Measurements from ENCODE around the gene FAM3A. TPM values are rescaled to one million over a fixed set of nuclear protein-coding genes. Genes with fewer than 3 reads are reported as not detected.

The FAM3A gene
- total RNA-seq, 1 experiment from 2014 or later, result 36.8 TPM

DNA sequence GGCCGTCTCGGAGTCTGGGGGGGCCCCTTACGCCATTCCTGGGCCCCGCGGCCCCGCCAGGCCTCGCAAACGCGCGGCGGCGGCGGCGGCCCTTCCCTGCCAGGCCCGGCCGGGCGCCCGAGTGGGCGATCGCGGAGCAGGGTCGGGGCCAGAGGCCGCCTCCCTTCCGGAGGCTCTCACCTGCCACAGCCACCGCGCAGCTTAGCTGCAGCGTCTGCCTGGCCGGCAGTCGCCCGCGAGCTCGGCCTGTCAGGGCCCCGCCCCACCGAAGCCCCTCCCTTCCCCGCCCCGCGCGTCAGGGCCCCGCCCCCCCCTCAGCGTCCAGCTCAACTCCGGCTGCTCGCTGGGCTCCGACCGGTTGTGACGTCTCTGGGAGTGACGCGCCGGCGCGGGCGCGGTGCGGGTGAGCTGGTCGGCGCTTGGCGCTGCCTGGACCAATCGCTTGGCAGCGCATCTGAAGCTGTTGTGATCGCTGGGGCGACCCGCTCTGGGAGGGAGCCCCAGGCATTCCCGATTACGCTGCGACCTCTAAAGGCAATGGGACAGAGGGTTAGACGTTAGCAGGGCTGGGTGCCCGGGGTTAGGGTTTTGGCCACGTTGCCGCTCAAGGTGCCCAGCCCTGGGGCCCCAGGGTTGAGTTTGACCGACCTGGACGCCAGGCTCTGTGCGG is 25.5 kb downstream of the FAM3A start, which contains the start of gene SLC10A3:
SLC10A3 (minus strand) TSS at position 216 of the 670 bp plus-strand sequence. CDS start 1,689 bp downstream, outside the sequence.
- peak; percentile 94 for DNase-seq
- Mint-ChIP-seq H3K27me3 (ENCODE audit: unreplicated experiment) (no peaks in the 10 kb centered on the region), H3K4me1 (ENCODE audit: low read depth, unreplicated experiment) (peaks cover 11% of the 10 kb centered on the region), H3K27ac (ENCODE audit: unreplicated experiment) (peak within 1 kb of the TSS; percentile 83), H3K9me3 (ENCODE audit: low read depth, unreplicated experiment) (no peaks in the 10 kb centered on the region), H3K36me3 (ENCODE audit: insufficient read depth, unreplicated experiment) (peaks cover 51% of the 10 kb centered on the region), H3K4me3 (ENCODE audit: low read depth, unreplicated experiment) (peak within 1 kb of the TSS; percentile 80)
- intact Hi-C loops (cut with micrococcal nuclease; ENCODE audit: unreplicated experiment), result loop anchor here (5.0 kb wide), 1 partner anchor 83 kb away; the partner anchor contains the start of gene DNASE1L1
- CTCF ChIA-PET, result interaction anchor here (0.7 to 1.8 kb wide), 3 partner anchors 9 to 37 kb away, joined by 4 to 9 read pairs (median 5); no protein-coding TSS in a partner anchor
- BruUV-seq (replicated peaks), result no TSS peak
- TF ChIP-seq, protein P1, sequence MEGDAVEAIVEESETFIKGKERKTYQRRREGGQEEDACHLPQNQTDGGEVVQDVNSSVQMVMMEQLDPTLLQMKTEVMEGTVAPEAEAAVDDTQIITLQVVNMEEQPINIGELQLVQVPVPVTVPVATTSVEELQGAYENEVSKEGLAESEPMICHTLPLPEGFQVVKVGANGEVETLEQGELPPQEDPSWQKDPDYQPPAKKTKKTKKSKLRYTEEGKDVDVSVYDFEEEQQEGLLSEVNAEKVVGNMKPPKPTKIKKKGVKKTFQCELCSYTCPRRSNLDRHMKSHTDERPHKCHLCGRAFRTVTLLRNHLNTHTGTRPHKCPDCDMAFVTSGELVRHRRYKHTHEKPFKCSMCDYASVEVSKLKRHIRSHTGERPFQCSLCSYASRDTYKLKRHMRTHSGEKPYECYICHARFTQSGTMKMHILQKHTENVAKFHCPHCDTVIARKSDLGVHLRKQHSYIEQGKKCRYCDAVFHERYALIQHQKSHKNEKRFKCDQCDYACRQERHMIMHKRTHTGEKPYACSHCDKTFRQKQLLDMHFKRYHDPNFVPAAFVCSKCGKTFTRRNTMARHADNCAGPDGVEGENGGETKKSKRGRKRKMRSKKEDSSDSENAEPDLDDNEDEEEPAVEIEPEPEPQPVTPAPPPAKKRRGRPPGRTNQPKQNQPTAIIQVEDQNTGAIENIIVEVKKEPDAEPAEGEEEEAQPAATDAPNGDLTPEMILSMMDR (IDR thresholded peaks at IDR 0.05; ENCODE audit: unreplicated experiment), result no peak

DNA sequence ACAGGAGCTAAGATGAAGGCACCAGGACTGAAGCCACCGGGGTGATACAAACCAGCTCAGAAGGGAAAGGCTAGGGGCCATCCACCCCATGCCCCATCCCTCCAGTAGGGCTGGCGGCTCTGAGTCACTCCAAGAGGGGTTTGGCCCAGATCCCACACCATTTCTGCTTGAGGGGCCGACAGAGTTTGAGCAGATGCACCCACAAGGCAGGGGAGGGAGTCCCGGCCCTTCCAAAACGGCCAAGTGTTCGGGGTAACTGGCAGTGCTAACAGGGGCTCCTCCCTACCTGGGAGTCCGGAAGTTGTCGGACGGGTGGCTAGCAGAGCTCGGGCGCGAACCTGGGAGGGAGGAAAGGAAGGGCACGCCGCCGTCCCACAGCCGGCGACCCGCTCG is 26.0 kb downstream of the FAM3A start:
- CTCF ChIA-PET, result interaction anchor here (1.1 to 1.8 kb wide), 2 partner anchors 10 to 37 kb away, joined by 4 to 5 read pairs; no protein-coding TSS in a partner anchor
- Mint-ChIP-seq H3K4me1 (ENCODE audit: low read depth, unreplicated experiment) (peaks cover 11% of the 10 kb centered on the region), H3K9me3 (ENCODE audit: low read depth, unreplicated experiment) (no peaks in the 10 kb centered on the region), H3K27ac (ENCODE audit: unreplicated experiment) (peak overlapping the region; percentile 82), H3K27me3 (ENCODE audit: unreplicated experiment) (no peaks in the 10 kb centered on the region), H3K36me3 (ENCODE audit: insufficient read depth, unreplicated experiment) (peaks cover 55% of the 10 kb centered on the region), H3K4me3 (ENCODE audit: low read depth, unreplicated experiment) (peak overlapping the region; percentile 80)
- TF ChIP-seq, protein P1 (IDR thresholded peaks at IDR 0.05; ENCODE audit: unreplicated experiment), result no peak
- intact Hi-C loops (cut with micrococcal nuclease; ENCODE audit: unreplicated experiment), result loop anchor here (5.0 kb wide), 1 partner anchor 83 kb away; the partner anchor contains the start of gene DNASE1L1
- DNase-seq, result no peak
- BruUV-seq (replicated peaks), result TSS peak; percentile 74

DNA sequence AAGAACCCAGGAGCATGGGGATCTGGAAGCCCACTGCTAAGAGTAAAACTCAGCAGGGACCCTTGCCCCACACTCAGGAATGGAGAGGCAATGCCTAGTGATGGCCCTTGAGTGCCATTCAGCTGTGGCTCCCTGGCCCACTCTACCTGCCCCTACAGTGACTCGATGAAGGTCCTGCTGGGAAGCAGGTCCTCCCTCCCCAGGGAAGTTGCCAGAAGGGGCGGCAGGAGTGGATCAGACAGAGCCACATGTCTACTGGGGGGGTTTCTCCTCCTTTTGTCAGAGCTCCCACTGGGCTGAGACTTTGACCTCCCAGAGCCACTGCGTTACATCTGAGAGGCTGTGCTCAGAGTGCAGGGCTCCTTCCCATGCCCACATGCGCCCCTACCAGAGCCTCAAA is 26.9 kb downstream of the FAM3A start:
- CTCF ChIA-PET, result interaction anchor here (1.8 kb wide), 1 partner anchor 38 kb away, joined by 5 read pairs; no protein-coding TSS in a partner anchor
- peaks cover 60% of the 10 kb centered on the region for H3K36me3 Mint-ChIP-seq (ENCODE audit: insufficient read depth, unreplicated experiment)
- H3K27ac Mint-ChIP-seq (ENCODE audit: unreplicated experiment), result no peak overlapping the region
- intact Hi-C loops (cut with micrococcal nuclease; ENCODE audit: unreplicated experiment), result no loop called here
- peak overlapping the region; percentile 80 for H3K4me3 Mint-ChIP-seq (ENCODE audit: low read depth, unreplicated experiment)
- peaks cover 11% of the 10 kb centered on the region for H3K4me1 Mint-ChIP-seq (ENCODE audit: low read depth, unreplicated experiment)
- no peaks in the 10 kb centered on the region for H3K9me3 Mint-ChIP-seq (ENCODE audit: low read depth, unreplicated experiment)
- TF ChIP-seq, protein P1 (IDR thresholded peaks at IDR 0.05; ENCODE audit: unreplicated experiment), result no peak
- H3K27me3 Mint-ChIP-seq (ENCODE audit: unreplicated experiment), result no peaks in the 10 kb centered on the region
- DNase-seq, result no peak
- no TSS peak for BruUV-seq (replicated peaks)

DNA sequence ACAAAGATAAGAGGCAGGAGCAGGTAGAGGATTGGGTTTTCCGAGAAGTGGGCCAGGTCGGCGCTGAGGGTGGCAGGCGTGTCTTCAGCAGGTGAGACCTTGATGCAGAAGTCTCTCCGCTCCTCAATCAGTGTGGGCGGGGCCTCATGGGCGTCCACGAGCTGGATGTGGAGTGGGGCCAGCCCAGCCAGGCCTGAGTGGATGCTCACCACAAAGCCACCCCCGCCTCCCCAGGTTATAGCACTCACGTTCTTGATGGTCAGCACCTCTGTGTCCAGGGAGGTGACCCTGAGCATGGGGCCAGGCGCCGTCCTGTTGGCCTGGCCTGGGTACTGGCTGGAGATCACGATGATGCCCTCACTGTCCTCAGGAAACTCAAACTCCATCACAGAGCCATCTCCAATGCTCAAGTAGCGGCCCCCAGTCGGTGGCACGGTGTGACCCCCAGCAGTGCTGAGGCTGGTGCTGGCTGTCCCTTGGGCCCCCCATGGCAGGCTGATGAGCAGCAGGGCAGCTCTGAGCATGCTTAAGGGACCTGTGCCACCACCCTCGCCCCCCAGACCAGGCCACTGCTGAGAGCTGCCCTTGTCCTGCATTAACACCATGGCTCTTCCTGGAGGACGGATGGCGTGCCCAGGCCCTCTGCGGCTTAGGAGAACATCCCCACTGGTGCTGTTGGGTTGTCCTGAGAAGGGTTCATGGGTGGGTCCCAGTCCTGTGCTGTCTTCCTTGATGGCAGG is 27.5 kb downstream of the FAM3A start:
- peak overlapping the region; percentile 80 for H3K4me3 Mint-ChIP-seq (ENCODE audit: low read depth, unreplicated experiment)
- intact Hi-C loops (cut with micrococcal nuclease; ENCODE audit: unreplicated experiment), result no loop called here
- no TSS peak for BruUV-seq (replicated peaks)
- no peaks in the 10 kb centered on the region for H3K27me3 Mint-ChIP-seq (ENCODE audit: unreplicated experiment)
- no peaks in the 10 kb centered on the region for H3K9me3 Mint-ChIP-seq (ENCODE audit: low read depth, unreplicated experiment)
- TF ChIP-seq, protein P1 (IDR thresholded peaks at IDR 0.05; ENCODE audit: unreplicated experiment), result no peak
- CTCF ChIA-PET, result no interaction called here
- H3K27ac Mint-ChIP-seq (ENCODE audit: unreplicated experiment), result no peak overlapping the region
- H3K4me1 Mint-ChIP-seq (ENCODE audit: low read depth, unreplicated experiment), result peaks cover 11% of the 10 kb centered on the region
- peaks cover 62% of the 10 kb centered on the region for H3K36me3 Mint-ChIP-seq (ENCODE audit: insufficient read depth, unreplicated experiment)
- DNase-seq, result no peak
